Panc1 (cell line): ENCODE data around the gene LGI4. TPM values are rescaled to one million over a fixed set of nuclear protein-coding genes. Genes with fewer than 3 reads are reported as not detected.

ENCODE experiments used
- ATAC-seq: fragments of 200-7000 bp; cut with Tn5 transposase; 2 replicates; pipeline ENCODE4 v1.9.1; 2020; ENCODE audit warnings: mild to moderate bottlenecking, moderate library complexity
- BruUV-seq: library from RNA; stranded (reverse); fragments of 400-500 nt; replicated peaks from 2 replicates; lab custom pipeline; 2021; lab: Mats Ljungman, UMichigan
- CTCF ChIA-PET: fragments of 300-600 bp; sonication (Branson Sonifier 250); formaldehyde crosslinking; loops from one replicate; lab custom pipeline; 2022; ENCODE audit warnings: antibody characterized with exemption; lab: Charles Lee
- POLR2A ChIA-PET: fragments of 300-600 bp; sonication (Branson Sonifier 250); formaldehyde crosslinking; loops from one replicate; lab custom pipeline; 2022; ENCODE audit warnings: antibody characterized with exemption; lab: Charles Lee
- DNase-seq: peaks from one replicate; pipeline ENCODE4 v3.0.0-alpha.2; 2010; ENCODE audit warnings: low read depth, low spot score
- H3K27ac ChIP-seq: 2 replicates; pipeline ENCODE4 v1.5.1; 2011; ENCODE audit warnings: mild to moderate bottlenecking, low read length, inconsistent platforms
- H3K27me3 ChIP-seq: fragments of 200-500 bp; sonication (Bioruptor generic); 2 replicates; pipeline ENCODE4 v1.6.0; 2014; ENCODE audit warnings: low read length, inconsistent platforms; ENCODE audit not compliant: control insufficient read depth, insufficient read depth
- H3K36me3 ChIP-seq: fragments of 200-500 bp; sonication (Bioruptor generic); 2 replicates; pipeline ENCODE4 v1.5.1; 2014; ENCODE audit warnings: inconsistent platforms, mild to moderate bottlenecking, low read length, moderate library complexity; ENCODE audit not compliant: control insufficient read depth, insufficient read depth
- H3K4me1 ChIP-seq: 2 replicates; pipeline ENCODE4 v1.5.1; 2011; ENCODE audit warnings: inconsistent platforms, mild to moderate bottlenecking, low read length, moderate library complexity; ENCODE audit not compliant: control insufficient read depth, insufficient read depth
- H3K4me3 ChIP-seq, 2 experiments: 2 replicates each; pipeline ENCODE4 v1.5.1; 2011 to 2012; ENCODE audit warnings: low read depth in 2 of 2, low read length in 2 of 2, mild to moderate bottlenecking in 2 of 2, inconsistent platforms in 1 of 2, moderate library complexity in 1 of 2
- H3K9me3 ChIP-seq: fragments of 200-500 bp; sonication (Bioruptor generic); 2 replicates; pipeline ENCODE4 v1.5.1; 2014; ENCODE audit warnings: low read depth, mild to moderate bottlenecking, inconsistent platforms, low read length, moderate library complexity; ENCODE audit not compliant: control insufficient read depth, insufficient read depth
- POLR2AphosphoS5 ChIP-seq: IDR thresholded peaks from 2 replicates; pipeline ENCODE4 v1.6.1; 2012; ENCODE audit warnings: mild to moderate bottlenecking, low read depth, low read length, moderate library complexity
- SIN3A ChIP-seq: IDR thresholded peaks from 2 replicates; pipeline ENCODE4 v1.6.1; 2012; ENCODE audit warnings: low read depth, mild to moderate bottlenecking, low read length, moderate library complexity, borderline replicate concordance; ENCODE audit not compliant: insufficient read depth
- TCF7L2 ChIP-seq: IDR thresholded peaks from 2 replicates; pipeline ENCODE4 v1.6.1; 2011; ENCODE audit warnings: mild to moderate bottlenecking, low read depth, low read length, inconsistent platforms
- in situ Hi-C: cut with HindIII; loops from 2 replicates; pipeline ENCODE4 v1.10.0; 2016; ENCODE audit warnings: low sequenced_read_pairs, low pct_unique_long_range_greater_than_20kb
- intact Hi-C: fragments of 100-400 bp; cut with micrococcal nuclease; formaldehyde crosslinking; loops from one replicate; pipeline ENCODE4 v1.10.0; 2022; ENCODE audit not compliant: unreplicated experiment
- total RNA-seq: library from RNA; stranded (reverse); gene quantifications from one replicate; pipeline ENCODE4 v1.2.1, GENCODE V29; 2021; ENCODE audit not compliant: unreplicated experiment
- TF ChIP-seq, protein P1 (sequence below), 2 experiments: IDR thresholded peaks; 2 replicates each; pipeline ENCODE4 v1.6.1; 2011 to 2012; ENCODE audit warnings: low read depth in 2 of 2, control low read depth in 1 of 2, low read length in 1 of 2, mild to moderate bottlenecking in 1 of 2, moderate library complexity in 1 of 2; ENCODE audit not compliant: insufficient read depth in 1 of 2
- TF ChIP-seq, protein P2 (sequence below): fragments of 450-650 bp; IDR thresholded peaks from 2 replicates; pipeline ENCODE4 v1.5.1; 2017; ENCODE audit warnings: mild to moderate bottlenecking

The LGI4 gene
- total RNA-seq, 1 experiment from 2014 or later = 0.18 TPM

DNA sequence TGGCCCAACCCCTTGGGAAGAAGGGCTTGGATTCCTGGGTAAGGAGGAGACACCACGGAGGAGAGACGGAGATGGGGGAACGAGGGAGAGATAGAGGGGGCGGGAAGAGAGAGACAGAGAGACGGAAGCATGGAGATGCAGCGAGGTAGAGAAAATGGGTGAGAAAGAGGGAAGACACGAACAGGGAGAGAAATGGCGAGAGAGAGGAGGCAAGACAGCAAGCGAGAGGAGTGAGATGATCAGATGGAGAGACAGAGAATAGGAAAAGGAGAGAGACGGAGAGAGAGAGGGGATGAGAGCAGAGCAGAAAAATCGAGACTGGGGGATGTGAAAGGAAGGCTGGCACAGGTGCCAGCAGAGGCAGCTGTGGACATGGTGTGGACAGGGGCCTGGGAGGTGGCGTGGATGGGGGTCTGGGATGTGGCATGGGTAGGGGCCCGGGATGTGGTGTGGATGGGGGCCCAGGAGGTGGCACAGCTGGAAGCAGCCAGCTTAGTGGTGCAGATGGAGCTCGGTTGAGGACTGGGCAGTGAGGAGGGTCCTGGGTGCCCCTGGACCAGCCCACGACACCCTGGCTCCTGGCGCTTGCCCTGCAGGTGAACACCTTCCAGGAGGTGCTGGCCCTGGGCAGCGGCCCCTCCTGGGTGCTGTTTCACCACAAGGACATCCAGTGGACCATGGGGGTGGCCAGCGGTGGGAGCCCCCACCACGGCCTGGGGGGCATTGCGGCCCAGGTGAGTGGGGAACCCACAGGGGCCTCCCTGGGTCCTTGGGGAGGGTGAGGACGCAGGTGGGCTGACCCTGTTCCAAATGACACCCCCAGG is 59.4 kb downstream of the LGI4 start:
- H3K36me3 ChIP-seq = no peaks in the 10 kb centered on the region
- no TSS peak for BruUV-seq
- peaks cover 3% of the 10 kb centered on the region; the same call in 1 of the 2 replicates for H3K9me3 ChIP-seq
- intact Hi-C loops (no loop called here), in situ Hi-C loops (no loop called here)
- ATAC-seq (no peak), DNase-seq (no peak)
- no peak overlapping the region for H3K27ac ChIP-seq
- POLR2A ChIA-PET = no interaction called here
- TF ChIP-seq, protein P1, sequence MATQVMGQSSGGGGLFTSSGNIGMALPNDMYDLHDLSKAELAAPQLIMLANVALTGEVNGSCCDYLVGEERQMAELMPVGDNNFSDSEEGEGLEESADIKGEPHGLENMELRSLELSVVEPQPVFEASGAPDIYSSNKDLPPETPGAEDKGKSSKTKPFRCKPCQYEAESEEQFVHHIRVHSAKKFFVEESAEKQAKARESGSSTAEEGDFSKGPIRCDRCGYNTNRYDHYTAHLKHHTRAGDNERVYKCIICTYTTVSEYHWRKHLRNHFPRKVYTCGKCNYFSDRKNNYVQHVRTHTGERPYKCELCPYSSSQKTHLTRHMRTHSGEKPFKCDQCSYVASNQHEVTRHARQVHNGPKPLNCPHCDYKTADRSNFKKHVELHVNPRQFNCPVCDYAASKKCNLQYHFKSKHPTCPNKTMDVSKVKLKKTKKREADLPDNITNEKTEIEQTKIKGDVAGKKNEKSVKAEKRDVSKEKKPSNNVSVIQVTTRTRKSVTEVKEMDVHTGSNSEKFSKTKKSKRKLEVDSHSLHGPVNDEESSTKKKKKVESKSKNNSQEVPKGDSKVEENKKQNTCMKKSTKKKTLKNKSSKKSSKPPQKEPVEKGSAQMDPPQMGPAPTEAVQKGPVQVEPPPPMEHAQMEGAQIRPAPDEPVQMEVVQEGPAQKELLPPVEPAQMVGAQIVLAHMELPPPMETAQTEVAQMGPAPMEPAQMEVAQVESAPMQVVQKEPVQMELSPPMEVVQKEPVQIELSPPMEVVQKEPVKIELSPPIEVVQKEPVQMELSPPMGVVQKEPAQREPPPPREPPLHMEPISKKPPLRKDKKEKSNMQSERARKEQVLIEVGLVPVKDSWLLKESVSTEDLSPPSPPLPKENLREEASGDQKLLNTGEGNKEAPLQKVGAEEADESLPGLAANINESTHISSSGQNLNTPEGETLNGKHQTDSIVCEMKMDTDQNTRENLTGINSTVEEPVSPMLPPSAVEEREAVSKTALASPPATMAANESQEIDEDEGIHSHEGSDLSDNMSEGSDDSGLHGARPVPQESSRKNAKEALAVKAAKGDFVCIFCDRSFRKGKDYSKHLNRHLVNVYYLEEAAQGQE (IDR thresholded peaks at IDR 0.05; ENCODE audit: insufficient read depth in 1 of 2, low read depth in 2 of 2, low read length in 1 of 2) = no peak
- TF ChIP-seq TCF7L2 (no peak), SIN3A (no peak), POLR2AphosphoS5 (no peak)
- TF ChIP-seq, protein P2, sequence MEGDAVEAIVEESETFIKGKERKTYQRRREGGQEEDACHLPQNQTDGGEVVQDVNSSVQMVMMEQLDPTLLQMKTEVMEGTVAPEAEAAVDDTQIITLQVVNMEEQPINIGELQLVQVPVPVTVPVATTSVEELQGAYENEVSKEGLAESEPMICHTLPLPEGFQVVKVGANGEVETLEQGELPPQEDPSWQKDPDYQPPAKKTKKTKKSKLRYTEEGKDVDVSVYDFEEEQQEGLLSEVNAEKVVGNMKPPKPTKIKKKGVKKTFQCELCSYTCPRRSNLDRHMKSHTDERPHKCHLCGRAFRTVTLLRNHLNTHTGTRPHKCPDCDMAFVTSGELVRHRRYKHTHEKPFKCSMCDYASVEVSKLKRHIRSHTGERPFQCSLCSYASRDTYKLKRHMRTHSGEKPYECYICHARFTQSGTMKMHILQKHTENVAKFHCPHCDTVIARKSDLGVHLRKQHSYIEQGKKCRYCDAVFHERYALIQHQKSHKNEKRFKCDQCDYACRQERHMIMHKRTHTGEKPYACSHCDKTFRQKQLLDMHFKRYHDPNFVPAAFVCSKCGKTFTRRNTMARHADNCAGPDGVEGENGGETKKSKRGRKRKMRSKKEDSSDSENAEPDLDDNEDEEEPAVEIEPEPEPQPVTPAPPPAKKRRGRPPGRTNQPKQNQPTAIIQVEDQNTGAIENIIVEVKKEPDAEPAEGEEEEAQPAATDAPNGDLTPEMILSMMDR = no peak
- H3K4me1 ChIP-seq = no peaks in the 10 kb centered on the region
- no peaks in the 10 kb centered on the region; the same call in 1 of the 2 replicates for H3K27me3 ChIP-seq
- CTCF ChIA-PET = no interaction called here
- H3K4me3 ChIP-seq = no peak overlapping the region

Other genes with a start within 250 kb of the LGI4 start
- gene ZNF30, start 208.2 kb downstream of the LGI4 start, total RNA-seq = 5.3 TPM
- 1.8 TPM for gene ZNF792, start 170.8 kb downstream of the LGI4 start, total RNA-seq
- gene GRAMD1A, start 134.7 kb downstream of the LGI4 start, total RNA-seq = 69.9 TPM
- 4.6 TPM for gene SCN1B, start 104.6 kb downstream of the LGI4 start, total RNA-seq
- 0.08 TPM for gene HPN, start 93.3 kb downstream of the LGI4 start, total RNA-seq
- not detected for gene FXYD3, start 19.2 kb downstream of the LGI4 start, total RNA-seq
- gene FXYD1, start 3.8 kb upstream of the LGI4 start, total RNA-seq = not detected
- not detected for gene FXYD7, start 8.2 kb upstream of the LGI4 start, total RNA-seq
- 33.6 TPM for gene FXYD5, start 19.7 kb upstream of the LGI4 start, total RNA-seq
- not detected for gene FAM187B, start 93.7 kb upstream of the LGI4 start, total RNA-seq
- gene LSR, start 113.9 kb upstream of the LGI4 start, total RNA-seq = 64.7 TPM
- gene USF2, start 133.9 kb upstream of the LGI4 start, total RNA-seq = 121 TPM
- 0.31 TPM for gene HAMP, start 147.5 kb upstream of the LGI4 start, total RNA-seq
- not detected for gene MAG, start 157.1 kb upstream of the LGI4 start, total RNA-seq
- 0.74 TPM for gene CD22, start 194.1 kb upstream of the LGI4 start, total RNA-seq
- gene FFAR1, start 212.8 kb upstream of the LGI4 start, total RNA-seq = not detected
- not detected for gene FFAR3, start 223.4 kb upstream of the LGI4 start, total RNA-seq
- not detected for gene GPR42, start 236.0 kb upstream of the LGI4 start, total RNA-seq